Measurements from ENCODE around the gene FGF14.

FGF14 gene

GRCh38 chr13:101661839-101662238, 740.0 kb downstream of the FGF14 start:
- no peak for DNase-seq (ENCODE audit: low spot score)

All from hematopoietic multipotent progenitor cell treated with erythropoietin and hydrocortisone succinate and interleukin-3 and kit ligand, for 17 days (in vitro differentiated cells).